ENCODE data around the gene RASL10B. TPM values are rescaled to one million over a fixed set of nuclear protein-coding genes. Genes with fewer than 3 reads are reported as not detected.

The RASL10B gene
- total RNA-seq, 2 experiments from 2014 or later: 0.22 to 0.47 TPM

- Mint-ChIP-seq H3K27me3 (no peaks in the 10 kb centered on the region), H3K27ac (no peak within 1 kb of the TSS), H3K36me3 (ENCODE audit: low read depth) (no peaks in the 10 kb centered on the region), H3K9me3 (no peaks in the 10 kb centered on the region), H3K4me1 (ENCODE audit: low read depth) (peaks cover 7% of the 10 kb centered on the region), H3K4me3 (peak within 1 kb of the TSS; percentile 30)
- intact Hi-C loops (cut with DNase I, micrococcal nuclease): loop anchor here in 1 of 2 experiments (10.0 kb wide), 1 partner anchor 384 kb away; no protein-coding TSS in a partner anchor
- Histone ChIP-seq H3K27ac (ENCODE audit: low read depth in 1 of 2, low read length in 2 of 2) (no peak within 1 kb of the TSS), H3K9me3 (ENCODE audit: control insufficient read depth in 1 of 2, insufficient read depth in 1 of 2, low read length in 2 of 2) (no peaks in the 10 kb centered on the region), H3K4me1 (ENCODE audit: insufficient read depth, low read length) (peaks cover 12% of the 10 kb centered on the region), H3K4me3 (ENCODE audit: low read length) (no peak within 1 kb of the TSS), H3K27me3 (ENCODE audit: control insufficient read depth in 1 of 2, insufficient read depth in 2 of 2, low read length in 2 of 2) (no peaks in the 10 kb centered on the region), H3K36me3 (ENCODE audit: insufficient read depth, low read length) (no peaks in the 10 kb centered on the region)
- ChIA-PET CTCF (interaction anchor here (1.7 kb wide), 1 partner anchor 48 kb away, joined by 4 read pairs; the partner anchor contains the start of gene TAF15), POLR2A (no interaction called here)
- no peak for TF ChIP-seq CTCF (IDR thresholded peaks at IDR 0.05)
- no peak for DNase-seq
- ATAC-seq (ENCODE audit: poor library complexity): no peak
Observed at GRCh38 chr17:35760587-35760986, 29.1 kb downstream of the RASL10B start, which contains the start of gene C17orf50. TSS of gene C17orf50 (plus strand) at chr17:35760887. CDS start at chr17:35760942, 55 bp downstream.

GRCh38 chr17:35761601-35762000, 30.2 kb downstream of the RASL10B start:
- H3K27ac Mint-ChIP-seq: no peak overlapping the region
- ATAC-seq (ENCODE audit: poor library complexity) (no peak), DNase-seq (no peak)
- Histone ChIP-seq H3K9me3 (ENCODE audit: control insufficient read depth in 1 of 2, insufficient read depth in 1 of 2, low read length in 2 of 2) (no peaks in the 10 kb centered on the region), H3K27me3 (ENCODE audit: control insufficient read depth in 1 of 2, insufficient read depth in 2 of 2, low read length in 2 of 2) (no peaks in the 10 kb centered on the region), H3K27ac (ENCODE audit: low read depth in 1 of 2, low read length in 2 of 2) (no peak overlapping the region), H3K4me1 (ENCODE audit: insufficient read depth, low read length) (peaks cover 12% of the 10 kb centered on the region), H3K36me3 (ENCODE audit: insufficient read depth, low read length) (no peaks in the 10 kb centered on the region), H3K4me3 (ENCODE audit: low read length) (no peak overlapping the region)
- H3K9me3 Mint-ChIP-seq: no peaks in the 10 kb centered on the region
- CTCF ChIA-PET: no interaction called here
- peaks cover 7% of the 10 kb centered on the region for H3K4me1 Mint-ChIP-seq (ENCODE audit: low read depth)
- H3K27me3 Mint-ChIP-seq: no peaks in the 10 kb centered on the region
- POLR2A ChIA-PET: no interaction called here
- no peaks in the 10 kb centered on the region for H3K36me3 Mint-ChIP-seq (ENCODE audit: low read depth)
- intact Hi-C loops (cut with DNase I, micrococcal nuclease): loop anchor here in 1 of 2 experiments (10.0 kb wide), 1 partner anchor 383 kb away; no protein-coding TSS in a partner anchor
- peak overlapping the region; percentile 30 for H3K4me3 Mint-ChIP-seq
- no peak for TF ChIP-seq CTCF (IDR thresholded peaks at IDR 0.05)

GRCh38 chr17:35763767-35764122, 32.3 kb downstream of the RASL10B start:
- ChIA-PET CTCF (interaction anchor here (0.8 to 5.5 kb wide), 35 partner anchors 12 to 784 kb away, joined by 3 to 156 read pairs (median 4); partner anchors contain the start of genes LIG3, MMP28, PEX12 and TAF15), POLR2A (interaction anchor here (0.6 to 3.2 kb wide), 18 partner anchors 12 to 783 kb away, joined by 3 to 142 read pairs (median 4); partner anchors contain the start of genes LIG3, MMP28, PEX12 and RASL10B)
- H3K36me3 Mint-ChIP-seq (ENCODE audit: low read depth): no peaks in the 10 kb centered on the region

More at GRCh38 chr17:35763767-35764122, 32.3 kb downstream of the RASL10B start:
- H3K4me3 ChIP-seq (ENCODE audit: low read length): peak overlapping the region; percentile 79
- H3K9me3 ChIP-seq (ENCODE audit: control insufficient read depth in 1 of 2, insufficient read depth in 1 of 2, low read length in 2 of 2): no peaks in the 10 kb centered on the region
- no peak overlapping the region for H3K27ac Mint-ChIP-seq
- H3K4me1 Mint-ChIP-seq (ENCODE audit: low read depth): peaks cover 7% of the 10 kb centered on the region
- intact Hi-C loops (cut with DNase I, micrococcal nuclease): loop anchor here (1.0 to 10.0 kb wide), 3 partner anchors 41 to 381 kb away; partner anchors contain the start of gene TAF15 (in 2 of the 2)
- no peaks in the 10 kb centered on the region for H3K27me3 ChIP-seq (ENCODE audit: control insufficient read depth in 1 of 2, insufficient read depth in 2 of 2, low read length in 2 of 2)
- H3K27ac ChIP-seq (ENCODE audit: low read depth in 1 of 2, low read length in 2 of 2): no peak overlapping the region
- peaks cover 12% of the 10 kb centered on the region for H3K4me1 ChIP-seq (ENCODE audit: insufficient read depth, low read length)
- no peaks in the 10 kb centered on the region for H3K9me3 Mint-ChIP-seq
- TF ChIP-seq CTCF (IDR thresholded peaks at IDR 0.05): no peak
- no peaks in the 10 kb centered on the region for H3K36me3 ChIP-seq (ENCODE audit: insufficient read depth, low read length)
- DNase-seq (no peak), ATAC-seq (ENCODE audit: poor library complexity) (no peak)
- no peaks in the 10 kb centered on the region for H3K27me3 Mint-ChIP-seq
- peak overlapping the region; percentile 82 for H3K4me3 Mint-ChIP-seq

Measured in CD4-positive, alpha-beta T cell (primary cell).